Endodermal cell (in vitro differentiated cells): Measurements from ENCODE around the gene NUDT8. TPM values are rescaled to one million over a fixed set of nuclear protein-coding genes. Genes with fewer than 3 reads are reported as not detected.

Experiments
- DNase-seq: peaks from one replicate; pipeline ENCODE4 v3.0.0-alpha.2; 2017
- H3K27ac ChIP-seq: 2 replicates; pipeline ENCODE4 v1.5.1; 2013; ENCODE audit warnings: mild to moderate bottlenecking, low read depth, low read length, moderate library complexity
- H3K27me3 ChIP-seq: 2 replicates; pipeline ENCODE4 v1.6.1; 2013; ENCODE audit warnings: mild to moderate bottlenecking, low read length, moderate library complexity; ENCODE audit not compliant: insufficient read depth, control insufficient read depth, poor library complexity, severe bottlenecking
- H3K36me3 ChIP-seq: 2 replicates; pipeline ENCODE4 v1.7.0; 2013; ENCODE audit warnings: mild to moderate bottlenecking, low read length, moderate library complexity; ENCODE audit not compliant: control insufficient read depth, insufficient read depth
- H3K4me1 ChIP-seq: one replicate; pipeline ENCODE4 v1.7.0; 2013; ENCODE audit warnings: low read length; ENCODE audit not compliant: control insufficient read depth, insufficient read depth
- H3K4me3 ChIP-seq: 2 replicates; pipeline ENCODE4 v1.5.1; 2013; ENCODE audit warnings: mild to moderate bottlenecking, low read length, moderate library complexity
- H3K9ac ChIP-seq: 2 replicates; pipeline ENCODE4 v1.6.1; 2013; ENCODE audit warnings: mild to moderate bottlenecking, low read length, moderate library complexity; ENCODE audit not compliant: poor library complexity, severe bottlenecking; ENCODE audit errors: extremely low read depth
- H3K9me3 ChIP-seq: 2 replicates; pipeline ENCODE4 v1.6.1; 2013; ENCODE audit warnings: mild to moderate bottlenecking, low read length, moderate library complexity; ENCODE audit not compliant: control insufficient read depth
- H3K27ac Mint-ChIP-seq: 2 replicates; pipeline ENCODE4 v1.8.0; 2020; ENCODE audit warnings: mixed read lengths
- H3K27me3 Mint-ChIP-seq: 2 replicates; pipeline ENCODE4 v1.8.0; 2021; ENCODE audit warnings: mild to moderate bottlenecking, mixed read lengths; ENCODE audit not compliant: insufficient read depth
- H3K36me3 Mint-ChIP-seq: 2 replicates; pipeline ENCODE4 v1.8.0; 2020; ENCODE audit warnings: low read depth, mixed read lengths
- H3K4me1 Mint-ChIP-seq: 2 replicates; pipeline ENCODE4 v1.8.0; 2020; ENCODE audit warnings: mixed read lengths
- H3K4me3 Mint-ChIP-seq: 2 replicates; pipeline ENCODE4 v1.8.0; 2020; ENCODE audit warnings: mild to moderate bottlenecking, moderate library complexity, mixed read lengths
- H3K9me3 Mint-ChIP-seq: 2 replicates; pipeline ENCODE4 v1.8.0; 2020; ENCODE audit warnings: mild to moderate bottlenecking, mixed read lengths
- WGBS, 2 experiments: methylation state at CpG; one replicate each; pipeline versions ENCODE4 v1.1.5 to v1.1.7; 2013; ENCODE audit warnings: missing lambda C conversion rate in 2 of 2, mixed read lengths in 1 of 2; ENCODE audit not compliant: insufficient coverage in 1 of 2, insufficient read length in 1 of 2; 5-methylcytosine and 5-hydroxymethylcytosine counted together
- total RNA-seq, 2 donors: library from RNA; stranded (reverse); fragmentation: NEBNext Ultra II Directional in 1 of 2; extraction: Animal tissue kit (Norgen Biotek cat#: 25700) in 1 of 2; gene quantifications; 2 replicates in 1 of 2; 3 replicates in 1 of 2; pipeline ENCODE4 v1.2.1, GENCODE V29; 2021
- TF ChIP-seq, protein P1 (sequence below): fragments of 200-600 bp; sonication (generic); conservative IDR thresholded peaks from 2 replicates; pipeline ENCODE4 v1.5.0; 2021; ENCODE audit warnings: antibody characterized with exemption, mild to moderate bottlenecking

The NUDT8 gene
- total RNA-seq, 2 donors from 2014 or later, result 9.5 to 13.1 TPM

DNA sequence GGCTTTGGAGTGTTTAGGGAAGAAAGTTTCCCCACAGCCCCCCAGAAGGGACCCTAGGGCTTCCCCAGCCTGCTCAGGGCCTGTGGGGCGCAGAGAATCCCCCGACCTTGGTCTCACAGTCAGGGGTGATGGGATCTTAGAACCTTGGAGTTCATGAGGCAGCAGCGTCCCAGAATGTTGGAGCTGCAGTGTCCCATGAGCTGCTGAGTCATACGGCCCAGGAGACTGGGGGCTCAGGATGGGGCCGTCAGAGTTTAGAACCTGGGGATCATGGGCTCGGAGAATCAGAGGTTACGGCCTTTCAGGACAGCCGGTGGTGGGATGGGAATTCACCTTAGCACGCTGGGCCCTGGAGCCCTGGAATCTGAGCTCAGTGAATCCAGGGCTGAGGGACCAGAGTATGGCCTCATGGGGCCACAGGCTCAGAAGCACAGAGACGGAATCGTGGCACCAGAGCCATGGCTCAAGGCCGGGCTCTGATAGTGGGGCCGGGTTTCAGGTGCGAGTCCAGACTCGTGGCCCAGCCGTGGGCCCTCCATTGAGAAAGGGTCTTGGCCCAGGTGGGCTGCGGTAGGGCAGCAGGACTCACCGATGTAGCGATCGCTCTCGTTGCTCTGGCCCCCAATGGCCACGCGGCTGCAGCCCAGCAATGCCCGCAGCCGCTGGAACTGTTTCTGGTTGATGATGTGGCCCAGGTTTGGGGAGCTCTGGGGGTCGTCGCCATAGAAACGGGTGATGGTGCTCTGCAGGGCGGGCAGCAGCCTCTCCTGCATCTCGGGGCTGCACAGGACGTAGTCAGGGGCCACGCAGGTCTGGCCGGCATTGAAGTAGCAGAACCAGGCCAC lies 35.2 kb upstream of the NUDT8 start:
- TF ChIP-seq, protein P1, sequence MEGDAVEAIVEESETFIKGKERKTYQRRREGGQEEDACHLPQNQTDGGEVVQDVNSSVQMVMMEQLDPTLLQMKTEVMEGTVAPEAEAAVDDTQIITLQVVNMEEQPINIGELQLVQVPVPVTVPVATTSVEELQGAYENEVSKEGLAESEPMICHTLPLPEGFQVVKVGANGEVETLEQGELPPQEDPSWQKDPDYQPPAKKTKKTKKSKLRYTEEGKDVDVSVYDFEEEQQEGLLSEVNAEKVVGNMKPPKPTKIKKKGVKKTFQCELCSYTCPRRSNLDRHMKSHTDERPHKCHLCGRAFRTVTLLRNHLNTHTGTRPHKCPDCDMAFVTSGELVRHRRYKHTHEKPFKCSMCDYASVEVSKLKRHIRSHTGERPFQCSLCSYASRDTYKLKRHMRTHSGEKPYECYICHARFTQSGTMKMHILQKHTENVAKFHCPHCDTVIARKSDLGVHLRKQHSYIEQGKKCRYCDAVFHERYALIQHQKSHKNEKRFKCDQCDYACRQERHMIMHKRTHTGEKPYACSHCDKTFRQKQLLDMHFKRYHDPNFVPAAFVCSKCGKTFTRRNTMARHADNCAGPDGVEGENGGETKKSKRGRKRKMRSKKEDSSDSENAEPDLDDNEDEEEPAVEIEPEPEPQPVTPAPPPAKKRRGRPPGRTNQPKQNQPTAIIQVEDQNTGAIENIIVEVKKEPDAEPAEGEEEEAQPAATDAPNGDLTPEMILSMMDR, result no peak
- Mint-ChIP-seq H3K27ac (no peak overlapping the region), H3K9me3 (no peaks in the 10 kb centered on the region), H3K4me3 (no peak overlapping the region), H3K27me3 (peaks cover 3% of the 10 kb centered on the region), H3K36me3 (no peaks in the 10 kb centered on the region), H3K4me1 (no peaks in the 10 kb centered on the region)
- Histone ChIP-seq H3K27ac (no peak overlapping the region), H3K9ac (no peak overlapping the region), H3K9me3 (no peaks in the 10 kb centered on the region), H3K4me1 (no peaks in the 10 kb centered on the region), H3K27me3 (no peaks in the 10 kb centered on the region), H3K36me3 (no peaks in the 10 kb centered on the region), H3K4me3 (no peak overlapping the region)
- 90 to 92% methylated on average over 26 to 33 of the region's 33 CpGs for WGBS, 2 experiments
- DNase-seq, result no peak

DNA sequence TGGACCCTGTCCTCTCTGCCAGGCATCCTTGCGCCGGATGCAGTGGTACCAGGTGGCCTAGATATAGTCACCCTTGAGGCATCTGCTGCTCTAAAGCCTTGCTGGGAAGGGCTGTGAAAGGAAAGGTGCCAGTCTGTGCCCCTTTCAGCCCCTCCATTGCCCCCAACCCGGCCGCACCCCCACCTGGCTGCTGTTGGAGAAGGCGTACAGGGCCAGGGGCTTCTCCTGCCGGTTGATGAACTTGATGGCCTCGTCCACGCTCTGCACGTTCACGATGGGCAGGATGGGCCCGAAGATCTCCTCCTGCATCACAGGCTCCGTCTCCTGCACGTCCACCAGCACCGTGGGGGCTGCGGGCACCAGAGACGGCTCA lies 34.5 kb upstream of the NUDT8 start:
- Histone ChIP-seq H3K9me3 (no peaks in the 10 kb centered on the region), H3K27ac (no peak overlapping the region), H3K36me3 (no peaks in the 10 kb centered on the region), H3K4me1 (no peaks in the 10 kb centered on the region), H3K27me3 (no peaks in the 10 kb centered on the region), H3K9ac (no peak overlapping the region), H3K4me3 (no peak overlapping the region)
- no peak overlapping the region for H3K4me3 Mint-ChIP-seq
- no peak overlapping the region for H3K27ac Mint-ChIP-seq
- no peak for DNase-seq
- WGBS, 2 experiments, result 93 to 100% methylated on average over 3 to 16 of the region's 16 CpGs
- H3K27me3 Mint-ChIP-seq, result peaks cover 3% of the 10 kb centered on the region
- H3K36me3 Mint-ChIP-seq, result no peaks in the 10 kb centered on the region
- TF ChIP-seq, protein P1, result no peak
- H3K4me1 Mint-ChIP-seq, result no peaks in the 10 kb centered on the region
- peaks cover 2% of the 10 kb centered on the region for H3K9me3 Mint-ChIP-seq

DNA sequence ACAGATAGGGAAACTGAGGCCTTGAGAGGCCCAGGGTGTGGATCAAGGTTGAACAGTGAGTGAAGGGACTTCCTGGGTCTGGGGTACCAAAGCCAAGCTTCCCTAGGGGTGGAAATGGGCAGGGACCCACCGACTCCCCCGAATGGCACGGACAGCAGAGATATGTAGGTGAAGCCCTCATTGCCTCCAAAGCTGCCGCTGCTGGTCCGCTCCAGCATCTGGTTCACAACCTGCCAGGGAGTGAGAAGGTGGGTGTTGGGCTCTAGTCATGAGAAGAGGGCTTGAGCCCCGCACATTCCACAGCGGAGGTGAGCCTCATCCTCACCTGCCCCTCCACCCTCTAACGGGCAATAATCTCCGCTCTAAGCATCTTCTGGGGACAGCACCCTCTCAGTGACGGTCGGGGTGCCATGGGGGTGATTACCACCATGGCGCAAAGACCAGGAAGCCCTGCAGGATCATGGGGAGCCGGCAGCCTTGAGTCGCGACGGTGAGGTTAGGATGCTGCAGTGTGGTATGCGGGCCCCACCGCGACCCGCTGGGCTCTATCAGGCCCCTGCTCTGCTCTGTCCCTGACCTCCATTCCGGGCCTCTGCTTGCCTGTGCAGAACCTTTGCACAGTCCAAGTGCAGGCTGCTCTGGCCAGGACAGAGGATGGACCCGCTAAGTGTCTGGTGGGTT lies 33.9 kb upstream of the NUDT8 start:
- H3K36me3 Mint-ChIP-seq, result no peaks in the 10 kb centered on the region
- H3K4me1 ChIP-seq, result no peaks in the 10 kb centered on the region
- H3K9me3 Mint-ChIP-seq, result peaks cover 7% of the 10 kb centered on the region
- H3K27ac Mint-ChIP-seq, result no peak overlapping the region
- no peaks in the 10 kb centered on the region for H3K4me1 Mint-ChIP-seq
- H3K36me3 ChIP-seq, result no peaks in the 10 kb centered on the region
- H3K27ac ChIP-seq, result no peak overlapping the region
- H3K27me3 Mint-ChIP-seq, result peaks cover 3% of the 10 kb centered on the region
- H3K27me3 ChIP-seq, result no peaks in the 10 kb centered on the region
- H3K4me3 Mint-ChIP-seq, result no peak overlapping the region
- H3K9ac ChIP-seq, result no peak overlapping the region
- no peaks in the 10 kb centered on the region for H3K9me3 ChIP-seq
- WGBS, 2 experiments, result 94 to 98% methylated on average over 9 to 22 of the region's 22 CpGs
- peak; percentile 40 for DNase-seq
- no peak overlapping the region for H3K4me3 ChIP-seq
- TF ChIP-seq, protein P1, result no peak
